HL-60/S4 (cell line): Measurements from ENCODE around the gene GUCY1A2.
"Not testable (repeated sequence)": the region's sequence is repeated elsewhere in the genome, so short reads cannot be mapped to it uniquely, and the experiment has no call there.

Source experiments
- in situ Hi-C: fragments of 300-500 bp; cut with MboI; formaldehyde crosslinking; loops from 2 replicates; pipeline ENCODE4 v1.14.3; 2022; ENCODE audit warnings: low sequenced_read_pairs

The GUCY1A2 gene

GRCh38 chr11:106957030-106957482, 61.2 kb downstream of the GUCY1A2 start:
- in situ Hi-C loops: no loop called here

GRCh38 chr11:106950067-106950491, 68.2 kb downstream of the GUCY1A2 start:
- in situ Hi-C loops: no loop called here

GRCh38 chr11:106943089-106943488, 75.2 kb downstream of the GUCY1A2 start:
- in situ Hi-C loops: no loop called here

GRCh38 chr11:106939157-106939556, 79.1 kb downstream of the GUCY1A2 start:
- in situ Hi-C loops: no loop called here

- in situ Hi-C loops: no loop called here
Measured at GRCh38 chr11:106937111-106937510, 81.2 kb downstream of the GUCY1A2 start.

- in situ Hi-C loops: no loop called here
Measured at GRCh38 chr11:106925245-106925644, 93.0 kb downstream of the GUCY1A2 start.

GRCh38 chr11:106920899-106921509, 97.3 kb downstream of the GUCY1A2 start:
- in situ Hi-C loops: no loop called here

- in situ Hi-C loops: no loop called here
Measured at GRCh38 chr11:106917973-106918372, 100.3 kb downstream of the GUCY1A2 start.

GRCh38 chr11:106914409-106914808, 103.9 kb downstream of the GUCY1A2 start:
- in situ Hi-C loops: no loop called here

- in situ Hi-C loops: no loop called here
Measured at GRCh38 chr11:106913141-106913540, 105.1 kb downstream of the GUCY1A2 start.

GRCh38 chr11:106904826-106905225, 113.5 kb downstream of the GUCY1A2 start:
- in situ Hi-C loops: no loop called here

- in situ Hi-C loops: no loop called here
Measured at GRCh38 chr11:106889718-106890117, 128.6 kb downstream of the GUCY1A2 start.

GRCh38 chr11:106888386-106888785, 129.9 kb downstream of the GUCY1A2 start:
- in situ Hi-C loops: no loop called here

- in situ Hi-C loops: not testable (repeated sequence)
Measured at GRCh38 chr11:106883693-106884092, 134.6 kb downstream of the GUCY1A2 start.

GRCh38 chr11:106879832-106880546, 138.3 kb downstream of the GUCY1A2 start:
- in situ Hi-C loops: no loop called here

- in situ Hi-C loops: no loop called here
Measured at GRCh38 chr11:106879029-106879428, 139.2 kb downstream of the GUCY1A2 start.

- in situ Hi-C loops: no loop called here
Measured at GRCh38 chr11:106875013-106875412, 143.3 kb downstream of the GUCY1A2 start.

GRCh38 chr11:106872246-106872645, 146.0 kb downstream of the GUCY1A2 start:
- in situ Hi-C loops: no loop called here

GRCh38 chr11:106858200-106858599, 160.1 kb downstream of the GUCY1A2 start:
- in situ Hi-C loops: no loop called here

GRCh38 chr11:106856566-106856965, 161.7 kb downstream of the GUCY1A2 start:
- in situ Hi-C loops: no loop called here

- in situ Hi-C loops: no loop called here
Measured at GRCh38 chr11:106854429-106854828, 163.8 kb downstream of the GUCY1A2 start.

- in situ Hi-C loops: no loop called here
Measured at GRCh38 chr11:106853850-106854401, 164.3 kb downstream of the GUCY1A2 start.
